ENCODE data around the gene AP1AR. TPM values are rescaled to one million over a fixed set of nuclear protein-coding genes. Genes with fewer than 3 reads are reported as not detected.

The AP1AR gene
- total RNA-seq, 4 donors from 2014 or later, result 11.9 to 23.7 (median 16.0) TPM

DNA sequence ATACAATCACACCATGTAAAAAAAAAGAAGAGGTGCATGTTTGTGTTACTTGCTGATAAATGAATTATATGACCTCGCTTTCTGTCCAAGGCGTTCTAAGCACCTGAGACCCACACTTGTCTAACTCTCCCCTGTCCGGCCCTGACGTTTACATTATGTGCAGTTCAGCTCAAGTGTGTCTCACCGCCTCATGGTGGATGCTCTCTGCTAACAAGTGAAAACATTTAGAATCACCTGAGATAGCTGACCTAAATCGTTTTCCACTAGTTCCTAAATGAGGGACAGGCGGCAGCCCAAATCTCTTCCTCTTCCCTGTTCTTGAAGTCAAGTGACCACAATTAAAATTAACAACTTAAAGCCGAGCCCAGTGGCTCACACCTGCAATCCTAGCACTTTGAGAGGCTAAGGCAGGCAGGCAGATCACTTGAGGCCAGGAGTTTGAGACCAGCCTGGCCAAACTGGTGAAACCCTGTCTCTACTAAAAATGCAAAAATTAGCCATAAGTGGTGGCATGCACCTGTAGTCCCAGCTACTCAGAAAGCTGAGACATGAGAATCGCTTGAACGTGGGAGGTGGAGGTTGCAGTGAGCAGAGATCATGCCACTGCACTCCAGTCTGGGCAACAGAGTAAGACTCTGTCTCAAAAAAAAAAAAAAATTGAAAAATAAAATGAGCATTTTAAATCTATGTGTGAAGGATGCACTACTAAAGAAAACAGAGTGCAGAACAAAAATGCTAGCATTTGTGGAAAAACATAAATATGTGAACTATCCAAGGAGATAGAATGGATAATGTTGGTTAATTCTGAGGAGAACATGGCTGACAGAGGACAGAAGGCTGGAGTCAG, 58.0 kb downstream of the AP1AR start:
- Histone ChIP-seq H3K4me3 (no peak overlapping the region), H3K27ac (no peak overlapping the region), H3K9me3 (no peaks in the 10 kb centered on the region), H3K4me1 (peaks cover 0 to 10% (median 0%) of the 10 kb centered on the region in 3 donors), H3K36me3 (no peaks in the 10 kb centered on the region), H3K27me3 (no peaks in the 10 kb centered on the region)
- ATAC-seq, result no peak
- TF ChIP-seq POLR2A (IDR thresholded peaks at IDR 0.05) (no peak), EP300 (IDR thresholded peaks at IDR 0.05) (no peak), POLR2AphosphoS5 (IDR thresholded peaks at IDR 0.05) (no peak)
- TF ChIP-seq, protein P1, sequence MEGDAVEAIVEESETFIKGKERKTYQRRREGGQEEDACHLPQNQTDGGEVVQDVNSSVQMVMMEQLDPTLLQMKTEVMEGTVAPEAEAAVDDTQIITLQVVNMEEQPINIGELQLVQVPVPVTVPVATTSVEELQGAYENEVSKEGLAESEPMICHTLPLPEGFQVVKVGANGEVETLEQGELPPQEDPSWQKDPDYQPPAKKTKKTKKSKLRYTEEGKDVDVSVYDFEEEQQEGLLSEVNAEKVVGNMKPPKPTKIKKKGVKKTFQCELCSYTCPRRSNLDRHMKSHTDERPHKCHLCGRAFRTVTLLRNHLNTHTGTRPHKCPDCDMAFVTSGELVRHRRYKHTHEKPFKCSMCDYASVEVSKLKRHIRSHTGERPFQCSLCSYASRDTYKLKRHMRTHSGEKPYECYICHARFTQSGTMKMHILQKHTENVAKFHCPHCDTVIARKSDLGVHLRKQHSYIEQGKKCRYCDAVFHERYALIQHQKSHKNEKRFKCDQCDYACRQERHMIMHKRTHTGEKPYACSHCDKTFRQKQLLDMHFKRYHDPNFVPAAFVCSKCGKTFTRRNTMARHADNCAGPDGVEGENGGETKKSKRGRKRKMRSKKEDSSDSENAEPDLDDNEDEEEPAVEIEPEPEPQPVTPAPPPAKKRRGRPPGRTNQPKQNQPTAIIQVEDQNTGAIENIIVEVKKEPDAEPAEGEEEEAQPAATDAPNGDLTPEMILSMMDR (IDR thresholded peaks at IDR 0.05), result no peak
- WGBS, 2 donors (ENCODE audit: low coverage in 1 of 2), result 73 to 88% methylated on average over 5 to 10 of the region's 10 CpGs

DNA sequence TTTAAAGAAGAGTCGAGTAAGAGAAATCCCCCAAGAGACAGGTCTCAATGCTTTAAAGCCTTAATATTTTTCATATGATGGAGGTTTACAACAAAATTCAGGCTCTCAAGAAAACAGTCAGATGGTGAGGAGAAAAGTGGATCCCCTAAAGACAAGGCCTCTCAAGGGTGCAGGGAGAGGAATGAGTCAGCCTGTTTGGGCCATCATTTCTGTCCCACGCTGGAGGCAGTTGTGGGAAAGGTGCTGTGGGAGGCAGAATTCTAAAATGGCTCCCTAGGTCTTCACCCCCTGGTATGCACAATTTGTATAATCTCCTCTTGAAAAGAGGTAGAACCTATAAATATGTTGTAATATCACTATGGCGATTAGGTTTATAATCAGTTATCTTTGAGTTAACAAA, 58.8 kb downstream of the AP1AR start:
- Histone ChIP-seq H3K36me3 (no peaks in the 10 kb centered on the region), H3K4me3 (no peak overlapping the region), H3K4me1 (peaks cover 0 to 8% (median 0%) of the 10 kb centered on the region in 3 donors), H3K27me3 (no peaks in the 10 kb centered on the region), H3K9me3 (no peaks in the 10 kb centered on the region), H3K27ac (no peak overlapping the region)
- TF ChIP-seq POLR2A (IDR thresholded peaks at IDR 0.05) (no peak), POLR2AphosphoS5 (IDR thresholded peaks at IDR 0.05) (no peak), EP300 (IDR thresholded peaks at IDR 0.05) (no peak)
- TF ChIP-seq, protein P1 (IDR thresholded peaks at IDR 0.05), result no peak
- ATAC-seq, result no peak
- WGBS, 2 donors (ENCODE audit: low coverage in 1 of 2), result 70 to 82% methylated on average over 2 to 3 of the region's 3 CpGs

DNA sequence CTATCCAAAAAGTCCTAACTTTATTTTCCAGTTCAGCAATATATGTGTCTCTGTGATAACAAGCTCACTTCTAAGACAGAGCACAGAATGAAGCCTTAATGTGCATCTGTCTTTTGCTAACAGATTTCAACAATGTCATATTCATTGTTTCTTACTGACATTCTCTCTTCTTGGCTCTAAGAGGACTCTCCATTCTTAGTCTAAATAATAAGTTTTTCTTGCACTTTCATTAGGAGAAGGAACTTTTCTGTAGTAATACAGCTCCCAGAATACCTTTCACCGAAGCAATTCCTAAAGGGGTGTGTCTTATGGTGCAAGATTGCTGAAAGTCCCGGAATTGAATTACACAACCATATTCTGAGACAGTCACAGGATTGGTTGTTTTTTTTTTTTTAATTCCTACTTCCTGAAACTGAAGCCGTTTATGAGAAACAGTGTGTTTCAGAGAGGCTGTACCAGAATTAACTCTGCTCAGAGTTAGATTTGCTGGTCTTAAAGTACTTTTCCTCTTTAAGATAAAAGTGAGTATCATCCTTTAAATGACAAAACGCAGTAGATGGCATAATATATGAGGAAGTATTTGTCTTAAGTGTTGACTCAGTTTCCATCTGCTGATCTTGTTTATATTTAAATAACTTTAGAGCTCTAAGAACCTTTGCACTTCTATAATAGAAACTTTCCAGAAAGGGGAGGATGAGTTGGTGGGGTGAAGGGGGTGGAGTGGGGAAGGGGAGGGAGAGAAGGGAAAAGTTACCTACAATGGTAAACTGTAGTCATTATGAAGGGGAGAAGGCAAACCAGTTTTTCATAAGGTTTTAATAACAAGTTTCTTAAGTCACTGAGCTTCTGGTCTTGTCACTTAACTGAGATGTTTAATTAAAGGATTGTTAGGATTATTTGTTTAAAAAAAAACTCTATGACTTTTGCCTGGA, 65.6 kb downstream of the AP1AR start, which contains the start of gene ALPK1:
ALPK1 (plus strand) TSS at position 421 of the 932 bp plus-strand sequence.
- no peaks in the 10 kb centered on the region for H3K9me3 ChIP-seq
- H3K4me3 ChIP-seq, result peak within 1 kb of the TSS; percentile 47 to 94
- peaks cover 0 to 21% (median 0%) of the 10 kb centered on the region in 3 donors for H3K4me1 ChIP-seq
- WGBS, 2 donors (ENCODE audit: low coverage in 1 of 2), result 4% methylated on average over 4 of the region's 4 CpGs
- peak within 1 kb of the TSS; percentile 74 to 88 (median 77) for H3K27ac ChIP-seq
- peak in 1 of 2 donors; percentile 11 for TF ChIP-seq POLR2A (IDR thresholded peaks at IDR 0.05)
- TF ChIP-seq POLR2AphosphoS5 (IDR thresholded peaks at IDR 0.05), result peak; percentile 90
- TF ChIP-seq EP300 (IDR thresholded peaks at IDR 0.05), result no peak
- TF ChIP-seq, protein P1 (IDR thresholded peaks at IDR 0.05), result no peak
- ATAC-seq, result peak; percentile 97
- H3K36me3 ChIP-seq, result peaks cover 0 to 4% of the 10 kb centered on the region in 2 donors
- no peaks in the 10 kb centered on the region for H3K27me3 ChIP-seq

DNA sequence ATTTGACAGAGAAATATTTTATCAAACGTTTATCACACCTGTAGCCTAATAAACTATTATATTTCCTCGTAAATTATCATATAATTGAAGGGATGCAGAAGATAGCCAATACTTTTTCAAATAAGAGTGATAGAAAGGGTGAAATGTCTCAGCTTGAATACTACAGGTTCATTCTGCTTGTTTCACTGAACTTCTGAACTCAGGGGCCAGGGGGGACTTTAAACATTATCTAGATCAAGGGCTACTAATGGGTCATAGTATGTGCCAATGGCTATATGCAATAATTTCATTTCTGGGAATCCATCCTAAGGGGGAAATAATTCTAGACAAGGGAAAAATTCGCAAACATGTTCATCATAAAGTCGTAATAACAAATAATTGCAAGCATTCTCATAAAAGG, 68.1 kb downstream of the AP1AR start:
- Histone ChIP-seq H3K36me3 (peaks cover 0 to 20% of the 10 kb centered on the region in 2 donors), H3K27me3 (no peaks in the 10 kb centered on the region), H3K27ac (no peak overlapping the region), H3K4me3 (no peak overlapping the region), H3K9me3 (no peaks in the 10 kb centered on the region), H3K4me1 (peaks cover 0 to 21% (median 0%) of the 10 kb centered on the region in 3 donors)
- ATAC-seq, result no peak
- TF ChIP-seq, protein P1 (IDR thresholded peaks at IDR 0.05), result no peak
- TF ChIP-seq POLR2AphosphoS5 (IDR thresholded peaks at IDR 0.05) (no peak), EP300 (IDR thresholded peaks at IDR 0.05) (no peak), POLR2A (IDR thresholded peaks at IDR 0.05) (no peak)
- 72 to 87% methylated on average over 3 to 4 of the region's 4 CpGs for WGBS, 2 donors (ENCODE audit: low coverage in 1 of 2)

Measured in gastroesophageal sphincter (tissue), 4 donors.